WTC11 (cell line): ENCODE data around the gene CORO7.

Experiments
- CREM ChIP-seq: sonication (generic); formaldehyde crosslinking; IDR thresholded peaks from 2 replicates; pipeline ENCODE4 v1.8.1; 2022; ENCODE audit warnings: mild to moderate bottlenecking, missing genetic modification reagents, moderate library complexity
- ESRRA ChIP-seq: sonication (generic); formaldehyde crosslinking; IDR thresholded peaks from 2 replicates; pipeline ENCODE4 v1.8.1; 2022; ENCODE audit warnings: mild to moderate bottlenecking, missing genetic modification reagents, borderline replicate concordance
- FOXK1 ChIP-seq: sonication (generic); formaldehyde crosslinking; IDR thresholded peaks from 2 replicates; pipeline ENCODE4 v1.8.0; 2022; ENCODE audit warnings: mild to moderate bottlenecking, moderate library complexity, missing genetic modification reagents
- JUN ChIP-seq: sonication (generic); formaldehyde crosslinking; IDR thresholded peaks from 2 replicates; pipeline ENCODE4 v1.8.0; 2023; ENCODE audit warnings: mild to moderate bottlenecking, missing genetic modification reagents
- PREB ChIP-seq: sonication (generic); formaldehyde crosslinking; IDR thresholded peaks from 2 replicates; pipeline ENCODE4 v1.8.1; 2022; ENCODE audit warnings: mild to moderate bottlenecking, missing genetic modification reagents, moderate library complexity, borderline replicate concordance
- RELA ChIP-seq: sonication (generic); formaldehyde crosslinking; IDR thresholded peaks from 2 replicates; pipeline ENCODE4 v1.8.1; 2022; ENCODE audit warnings: missing genetic modification reagents, mild to moderate bottlenecking, borderline replicate concordance
- SMAD4 ChIP-seq: sonication (generic); formaldehyde crosslinking; IDR thresholded peaks from 2 replicates; pipeline ENCODE4 v1.8.0; 2022; ENCODE audit warnings: mild to moderate bottlenecking, missing genetic modification reagents
- TEAD4 ChIP-seq: sonication (generic); formaldehyde crosslinking; IDR thresholded peaks from 2 replicates; pipeline ENCODE4 v1.8.0; 2022; ENCODE audit warnings: mild to moderate bottlenecking, missing genetic modification reagents
- ZNF263 ChIP-seq: sonication (generic); formaldehyde crosslinking; IDR thresholded peaks from 2 replicates; pipeline ENCODE4 v1.8.1; 2022; ENCODE audit warnings: low read depth, mild to moderate bottlenecking, moderate library complexity, missing genetic modification reagents
- ZNF671 ChIP-seq: fragments of 250-450 bp; sonication (Bioruptor Pico); IDR thresholded peaks from 2 replicates; pipeline ENCODE4 v1.8.0; 2021; ENCODE audit warnings: mild to moderate bottlenecking
- TF ChIP-seq, protein P1 (sequence below): fragments of 200-600 bp; IDR thresholded peaks from 2 replicates; pipeline ENCODE4 v1.8.0; 2022; ENCODE audit warnings: antibody characterized with exemption
- TF ChIP-seq, protein P2 (sequence below): sonication (generic); formaldehyde crosslinking; IDR thresholded peaks from 2 replicates; pipeline ENCODE4 v1.8.1; 2022; ENCODE audit warnings: missing genetic modification reagents, borderline replicate concordance
- TF ChIP-seq, protein P3 (sequence below): sonication (generic); formaldehyde crosslinking; IDR thresholded peaks from 2 replicates; pipeline ENCODE4 v1.8.1; 2022; ENCODE audit warnings: low read depth, mild to moderate bottlenecking, moderate library complexity, missing genetic modification reagents, borderline replicate concordance

DNA sequence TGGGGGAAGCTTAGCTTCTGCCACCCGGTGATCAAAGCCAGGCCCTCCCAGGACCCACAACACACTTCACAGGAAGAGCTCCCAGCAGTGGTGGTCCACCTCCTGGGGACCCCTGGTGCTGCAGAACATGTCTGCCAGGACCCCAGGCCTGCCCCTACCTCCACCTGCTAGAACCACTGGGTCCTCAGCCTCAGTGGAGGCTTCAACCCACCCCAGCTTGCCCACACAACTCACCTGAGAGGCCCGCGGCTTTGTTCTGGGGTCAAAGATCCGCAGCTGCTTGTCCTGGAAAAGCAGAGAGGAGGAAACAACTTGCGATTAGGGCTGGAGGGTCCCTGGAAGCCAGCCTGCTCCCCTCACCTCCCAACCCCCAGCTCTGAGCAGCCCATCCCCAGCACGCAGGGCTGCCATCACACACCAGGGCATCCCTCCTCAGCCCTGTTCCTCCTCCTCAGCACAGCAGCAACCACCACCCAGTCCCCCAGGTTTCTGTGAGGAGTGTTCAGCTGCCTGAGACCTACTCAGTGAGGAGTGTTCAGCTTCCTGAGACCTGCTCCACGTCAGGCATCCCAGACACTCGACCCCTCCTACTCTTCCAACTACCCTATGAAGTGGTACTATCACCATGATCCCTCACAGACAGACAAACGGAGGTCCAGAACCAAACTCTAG is 21.2 kb downstream of the CORO7 start:
- TF ChIP-seq SMAD4 (CRISPR knock-in tag) (no peak), JUN (no peak), CREM (CRISPR knock-in tag) (no peak), FOXK1 (CRISPR knock-in tag) (no peak), PREB (CRISPR knock-in tag) (no peak), ESRRA (CRISPR knock-in tag) (no peak), ZNF263 (CRISPR knock-in tag) (no peak), TEAD4 (no peak), RELA (CRISPR knock-in tag) (no peak), ZNF671 (CRISPR knock-in tag) (no peak)
- TF ChIP-seq, protein P1, sequence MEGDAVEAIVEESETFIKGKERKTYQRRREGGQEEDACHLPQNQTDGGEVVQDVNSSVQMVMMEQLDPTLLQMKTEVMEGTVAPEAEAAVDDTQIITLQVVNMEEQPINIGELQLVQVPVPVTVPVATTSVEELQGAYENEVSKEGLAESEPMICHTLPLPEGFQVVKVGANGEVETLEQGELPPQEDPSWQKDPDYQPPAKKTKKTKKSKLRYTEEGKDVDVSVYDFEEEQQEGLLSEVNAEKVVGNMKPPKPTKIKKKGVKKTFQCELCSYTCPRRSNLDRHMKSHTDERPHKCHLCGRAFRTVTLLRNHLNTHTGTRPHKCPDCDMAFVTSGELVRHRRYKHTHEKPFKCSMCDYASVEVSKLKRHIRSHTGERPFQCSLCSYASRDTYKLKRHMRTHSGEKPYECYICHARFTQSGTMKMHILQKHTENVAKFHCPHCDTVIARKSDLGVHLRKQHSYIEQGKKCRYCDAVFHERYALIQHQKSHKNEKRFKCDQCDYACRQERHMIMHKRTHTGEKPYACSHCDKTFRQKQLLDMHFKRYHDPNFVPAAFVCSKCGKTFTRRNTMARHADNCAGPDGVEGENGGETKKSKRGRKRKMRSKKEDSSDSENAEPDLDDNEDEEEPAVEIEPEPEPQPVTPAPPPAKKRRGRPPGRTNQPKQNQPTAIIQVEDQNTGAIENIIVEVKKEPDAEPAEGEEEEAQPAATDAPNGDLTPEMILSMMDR = no peak
- TF ChIP-seq, protein P2, sequence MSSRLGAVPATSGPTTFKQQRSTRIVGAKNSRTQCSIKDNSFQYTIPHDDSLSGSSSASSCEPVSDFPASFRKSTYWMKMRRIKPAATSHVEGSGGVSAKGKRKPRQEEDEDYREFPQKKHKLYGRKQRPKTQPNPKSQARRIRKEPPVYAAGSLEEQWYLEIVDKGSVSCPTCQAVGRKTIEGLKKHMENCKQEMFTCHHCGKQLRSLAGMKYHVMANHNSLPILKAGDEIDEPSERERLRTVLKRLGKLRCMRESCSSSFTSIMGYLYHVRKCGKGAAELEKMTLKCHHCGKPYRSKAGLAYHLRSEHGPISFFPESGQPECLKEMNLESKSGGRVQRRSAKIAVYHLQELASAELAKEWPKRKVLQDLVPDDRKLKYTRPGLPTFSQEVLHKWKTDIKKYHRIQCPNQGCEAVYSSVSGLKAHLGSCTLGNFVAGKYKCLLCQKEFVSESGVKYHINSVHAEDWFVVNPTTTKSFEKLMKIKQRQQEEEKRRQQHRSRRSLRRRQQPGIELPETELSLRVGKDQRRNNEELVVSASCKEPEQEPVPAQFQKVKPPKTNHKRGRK (CRISPR knock-in tag) = no peak
- TF ChIP-seq, protein P3, sequence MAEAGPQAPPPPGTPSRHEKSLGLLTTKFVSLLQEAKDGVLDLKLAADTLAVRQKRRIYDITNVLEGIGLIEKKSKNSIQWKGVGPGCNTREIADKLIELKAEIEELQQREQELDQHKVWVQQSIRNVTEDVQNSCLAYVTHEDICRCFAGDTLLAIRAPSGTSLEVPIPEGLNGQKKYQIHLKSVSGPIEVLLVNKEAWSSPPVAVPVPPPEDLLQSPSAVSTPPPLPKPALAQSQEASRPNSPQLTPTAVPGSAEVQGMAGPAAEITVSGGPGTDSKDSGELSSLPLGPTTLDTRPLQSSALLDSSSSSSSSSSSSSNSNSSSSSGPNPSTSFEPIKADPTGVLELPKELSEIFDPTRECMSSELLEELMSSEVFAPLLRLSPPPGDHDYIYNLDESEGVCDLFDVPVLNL (CRISPR knock-in tag) = no peak
